Measurements from ENCODE around the gene LRCH4. TPM values are rescaled to one million over a fixed set of nuclear protein-coding genes. Genes with fewer than 3 reads are reported as not detected.

Gene LRCH4
- total and polyA plus RNA-seq, 4 donors, result 38.1 to 109 (median 92.2) TPM

DNA sequence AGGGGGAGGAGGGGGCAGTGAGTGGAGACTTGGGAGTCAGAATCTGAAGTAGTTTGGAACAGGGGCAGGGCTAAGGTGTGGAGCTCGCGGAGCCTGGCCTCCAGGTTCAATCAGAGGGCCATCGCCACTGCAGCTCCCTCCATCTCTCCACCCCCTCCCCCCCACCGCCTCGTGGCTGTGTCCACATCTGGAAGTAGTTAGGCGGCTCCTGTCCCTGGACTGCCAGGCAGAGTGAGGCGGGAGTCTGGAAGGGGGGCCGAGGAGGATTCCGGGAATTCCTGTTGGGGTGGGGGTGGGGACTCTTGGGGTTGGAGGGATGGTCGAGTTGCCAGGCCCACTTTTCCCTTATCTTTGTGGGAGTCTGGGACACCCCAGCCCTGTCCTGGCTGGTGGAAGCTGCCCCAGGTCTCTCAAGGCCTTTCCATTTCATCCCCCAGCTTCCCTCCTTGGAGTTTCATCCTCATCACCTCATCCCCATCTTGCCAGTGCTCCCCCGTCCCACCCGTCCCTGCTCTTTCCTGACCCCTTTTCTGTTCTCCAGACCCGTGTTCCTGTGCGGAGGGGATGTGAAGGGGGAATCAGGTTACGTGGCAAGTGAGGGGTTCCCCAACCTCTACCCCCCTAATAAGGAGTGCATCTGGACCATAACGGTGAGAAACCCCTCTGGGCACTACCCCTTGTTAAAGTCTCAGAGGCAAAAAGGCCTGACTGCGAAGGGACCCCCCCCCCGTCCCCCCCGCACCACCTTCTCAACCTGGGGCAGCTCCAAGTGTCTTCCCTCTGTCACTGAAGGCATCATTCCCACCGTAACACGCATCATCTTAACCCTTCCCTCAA is 17.2 kb upstream of the LRCH4 start:
- peaks cover 0 to 31% (median 5%) of the 10 kb centered on the region in 5 donors for H3K4me1 ChIP-seq (ENCODE audit: control insufficient read depth in 5 of 5, insufficient read depth in 5 of 5, low read length in 5 of 5)
- peaks cover 0 to 5% (median 0%) of the 10 kb centered on the region in 4 donors for H3K36me3 ChIP-seq (ENCODE audit: control insufficient read depth in 4 of 4, insufficient read depth in 4 of 4, low read length in 4 of 4)
- no peaks in the 10 kb centered on the region for H3K27me3 ChIP-seq (ENCODE audit: control insufficient read depth in 3 of 3, insufficient read depth in 3 of 3, low read length in 2 of 3)
- peak; percentile 93 to 94 (median 93) for DNase-seq
- 47 to 72% methylated on average over 20 to 21 of the region's 21 CpGs for WGBS, 2 donors
- no peak for ATAC-seq (ENCODE audit: insufficient read depth, low FRiP score)
- H3K27ac ChIP-seq (ENCODE audit: low read depth in 1 of 2, low read length in 1 of 2), result peak overlapping the region in 1 of 2 donors; percentile 50
- H3K9ac ChIP-seq (ENCODE audit: insufficient read depth in 1 of 2, low read length in 2 of 2), result no peak overlapping the region
- no peaks in the 10 kb centered on the region for H3K9me3 ChIP-seq (ENCODE audit: control insufficient read depth in 4 of 4, insufficient read depth in 3 of 4, low read length in 3 of 4)
- no peak overlapping the region for H3K4me3 ChIP-seq
- TF ChIP-seq, protein P1, sequence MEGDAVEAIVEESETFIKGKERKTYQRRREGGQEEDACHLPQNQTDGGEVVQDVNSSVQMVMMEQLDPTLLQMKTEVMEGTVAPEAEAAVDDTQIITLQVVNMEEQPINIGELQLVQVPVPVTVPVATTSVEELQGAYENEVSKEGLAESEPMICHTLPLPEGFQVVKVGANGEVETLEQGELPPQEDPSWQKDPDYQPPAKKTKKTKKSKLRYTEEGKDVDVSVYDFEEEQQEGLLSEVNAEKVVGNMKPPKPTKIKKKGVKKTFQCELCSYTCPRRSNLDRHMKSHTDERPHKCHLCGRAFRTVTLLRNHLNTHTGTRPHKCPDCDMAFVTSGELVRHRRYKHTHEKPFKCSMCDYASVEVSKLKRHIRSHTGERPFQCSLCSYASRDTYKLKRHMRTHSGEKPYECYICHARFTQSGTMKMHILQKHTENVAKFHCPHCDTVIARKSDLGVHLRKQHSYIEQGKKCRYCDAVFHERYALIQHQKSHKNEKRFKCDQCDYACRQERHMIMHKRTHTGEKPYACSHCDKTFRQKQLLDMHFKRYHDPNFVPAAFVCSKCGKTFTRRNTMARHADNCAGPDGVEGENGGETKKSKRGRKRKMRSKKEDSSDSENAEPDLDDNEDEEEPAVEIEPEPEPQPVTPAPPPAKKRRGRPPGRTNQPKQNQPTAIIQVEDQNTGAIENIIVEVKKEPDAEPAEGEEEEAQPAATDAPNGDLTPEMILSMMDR (IDR thresholded peaks at IDR 0.05; ENCODE audit: control extremely low read depth, extremely low read depth), result no peak

DNA sequence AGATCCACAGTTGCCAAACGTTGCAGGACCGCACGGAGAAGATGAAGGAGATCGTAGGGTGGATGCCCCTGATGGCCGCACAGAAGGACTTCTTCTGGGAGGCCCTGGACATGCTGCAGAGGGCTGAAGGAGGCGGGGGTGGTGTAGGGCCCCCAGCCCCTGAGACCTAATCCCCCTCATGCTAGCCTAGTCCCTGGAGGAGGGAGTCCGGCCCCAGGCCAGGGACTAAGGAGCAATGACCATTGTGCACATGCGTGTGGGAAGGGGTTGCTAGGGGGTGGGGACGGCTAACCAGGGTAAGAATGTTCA is 14.8 kb upstream of the LRCH4 start:
- DNase-seq, result no peak
- ATAC-seq (ENCODE audit: insufficient read depth, low FRiP score), result no peak
- WGBS, 2 donors, result 81 to 92% methylated on average over 9 of the region's 9 CpGs

DNA sequence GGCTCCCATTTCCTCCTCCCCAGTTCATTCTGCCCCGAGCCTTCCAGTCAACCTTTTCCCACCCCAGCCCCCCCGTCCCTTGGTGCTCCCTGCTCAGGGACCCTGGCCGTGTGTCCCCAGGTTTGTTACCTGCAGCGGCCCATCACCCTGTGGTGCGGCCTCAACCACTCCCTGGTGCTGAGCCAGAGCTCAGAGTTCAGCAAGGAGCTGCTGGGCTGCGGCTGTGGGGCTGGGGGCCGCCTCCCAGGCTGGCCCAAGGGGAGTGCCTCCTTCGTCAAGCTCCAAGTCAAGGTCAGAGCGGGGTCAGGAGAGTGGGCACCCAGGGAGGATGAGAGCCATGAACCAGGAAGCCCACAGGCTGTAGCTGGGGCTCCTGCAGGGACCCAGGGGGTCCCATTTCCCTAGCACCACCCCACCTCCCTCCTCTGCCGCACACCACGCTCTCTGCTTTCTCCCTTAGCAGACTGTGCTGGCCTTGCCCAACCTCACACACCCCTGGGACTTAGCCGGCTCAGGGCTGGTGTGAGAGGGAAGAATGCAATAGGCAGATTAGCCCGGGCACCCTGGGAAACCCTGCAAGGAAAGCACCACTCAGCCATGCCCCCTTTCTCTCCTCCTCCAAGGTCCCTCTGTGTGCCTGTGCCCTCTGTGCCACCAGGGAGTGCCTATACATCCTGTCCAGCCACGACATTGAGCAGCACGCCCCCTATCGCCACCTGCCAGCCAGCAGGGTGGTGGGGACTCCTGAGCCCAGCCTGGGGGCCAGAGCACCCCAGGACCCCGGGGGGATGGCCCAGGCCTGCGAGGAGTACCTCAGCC is 14.2 kb upstream of the LRCH4 start:
- TF ChIP-seq, protein P1 (IDR thresholded peaks at IDR 0.05; ENCODE audit: control extremely low read depth, extremely low read depth), result no peak
- no peak overlapping the region for H3K4me3 ChIP-seq
- H3K9me3 ChIP-seq (ENCODE audit: control insufficient read depth in 4 of 4, insufficient read depth in 3 of 4, low read length in 3 of 4), result no peaks in the 10 kb centered on the region
- H3K36me3 ChIP-seq (ENCODE audit: control insufficient read depth in 4 of 4, insufficient read depth in 4 of 4, low read length in 4 of 4), result peaks cover 0 to 2% (median 0%) of the 10 kb centered on the region in 4 donors
- no peak overlapping the region for H3K9ac ChIP-seq (ENCODE audit: insufficient read depth in 1 of 2, low read length in 2 of 2)
- 78 to 85% methylated on average over 18 of the region's 18 CpGs for WGBS, 2 donors
- DNase-seq (no peak), ATAC-seq (ENCODE audit: insufficient read depth, low FRiP score) (no peak)
- H3K27ac ChIP-seq (ENCODE audit: low read depth in 1 of 2, low read length in 1 of 2), result no peak overlapping the region
- peaks cover 0 to 26% (median 5%) of the 10 kb centered on the region in 5 donors for H3K4me1 ChIP-seq (ENCODE audit: control insufficient read depth in 5 of 5, insufficient read depth in 5 of 5, low read length in 5 of 5)
- no peaks in the 10 kb centered on the region for H3K27me3 ChIP-seq (ENCODE audit: control insufficient read depth in 3 of 3, insufficient read depth in 3 of 3, low read length in 2 of 3)

More for the DNA sequence above, 14.8 kb upstream of the LRCH4 start:
- no peaks in the 10 kb centered on the region for H3K27me3 ChIP-seq (ENCODE audit: control insufficient read depth in 3 of 3, insufficient read depth in 3 of 3, low read length in 2 of 3)
- no peak overlapping the region for H3K4me3 ChIP-seq
- no peak overlapping the region for H3K27ac ChIP-seq (ENCODE audit: low read depth in 1 of 2, low read length in 1 of 2)
- TF ChIP-seq, protein P1 (IDR thresholded peaks at IDR 0.05; ENCODE audit: control extremely low read depth, extremely low read depth), result no peak
- H3K9me3 ChIP-seq (ENCODE audit: control insufficient read depth in 4 of 4, insufficient read depth in 3 of 4, low read length in 3 of 4), result no peaks in the 10 kb centered on the region
- peaks cover 0 to 31% (median 5%) of the 10 kb centered on the region in 5 donors for H3K4me1 ChIP-seq (ENCODE audit: control insufficient read depth in 5 of 5, insufficient read depth in 5 of 5, low read length in 5 of 5)
- H3K9ac ChIP-seq (ENCODE audit: insufficient read depth in 1 of 2, low read length in 2 of 2), result no peak overlapping the region
- H3K36me3 ChIP-seq (ENCODE audit: control insufficient read depth in 4 of 4, insufficient read depth in 4 of 4, low read length in 4 of 4), result no peaks in the 10 kb centered on the region
